HCT116 (cell line): ENCODE measurements around the gene SYNJ2. TPM values are rescaled to one million over a fixed set of nuclear protein-coding genes. Genes with fewer than 3 reads are reported as not detected.

Source experiments
- ATAC-seq: fragments of 200-7000 bp; cut with Tn5 transposase; 2 replicates; pipeline ENCODE4 v1.9.1; 2020; ENCODE audit warnings: mild to moderate bottlenecking, moderate library complexity
- BruUV-seq: library from RNA; stranded (reverse); fragments of 400-500 nt; replicated peaks from 2 replicates; lab custom pipeline; 2021; lab: Mats Ljungman, UMichigan
- CTCF ChIA-PET: fragments of 300-600 bp; sonication (Branson Sonifier 250); formaldehyde crosslinking; loops from one replicate; lab custom pipeline; 2021; ENCODE audit warnings: antibody characterized with exemption; lab: Charles Lee
- POLR2A ChIA-PET: fragments of 300-600, 350-600 bp; sonication (Branson Sonifier 250); formaldehyde crosslinking; loops from one replicate; lab custom pipeline; 2021; ENCODE audit warnings: antibody characterized with exemption; lab: Charles Lee
- RAD21 ChIA-PET, 2 experiments: fragments of 300-600 bp; sonication (Branson Sonifier 250); formaldehyde crosslinking; loops; one replicate each; lab custom pipeline; 2023; ENCODE audit warnings: low total read pairs in 2 of 2; ENCODE audit not compliant: uncharacterized antibody in 2 of 2, unreplicated experiment in 2 of 2, low non-redundant PET in 1 of 2; lab: Charles Lee
- DNase-seq: peaks from one replicate; pipeline ENCODE4 v3.0.0-alpha.2; 2010; ENCODE audit warnings: low read depth, low spot score
- H2AFZ ChIP-seq: fragments of 200-600 bp; shearing (Covaris generic), sonication (generic); 2 replicates; pipeline ENCODE4 v1.6.1; 2017; ENCODE audit warnings: low read depth, mixed run types, mixed read lengths, antibody characterized with exemption, low read length; ENCODE audit not compliant: poor library complexity, severe bottlenecking
- H3K27ac ChIP-seq: 2 replicates; pipeline ENCODE4 v1.5.1; 2012; ENCODE audit warnings: low read depth, low read length
- H3K27me3 ChIP-seq: fragments of 200-600 bp; sonication (generic); 2 replicates; pipeline ENCODE4 v1.6.1; 2016; ENCODE audit warnings: mixed run types, low read length, mixed read lengths; ENCODE audit not compliant: insufficient read depth
- H3K36me3 ChIP-seq, 2 experiments: fragments of 200-500 bp in 1 of 2; fragments of 200-600 bp in 1 of 2; sonication (Bioruptor generic) in 1 of 2; sonication (generic) in 1 of 2; 2 replicates each; pipeline versions ENCODE4 v1.5.1 to v1.6.1; 2014 to 2016; ENCODE audit warnings: low read length in 2 of 2, inconsistent platforms in 1 of 2, mixed read lengths in 1 of 2, mixed run types in 1 of 2; ENCODE audit not compliant: insufficient read depth in 2 of 2, control insufficient read depth in 1 of 2
- H3K4me1 ChIP-seq, 2 experiments: fragments of 200-600 bp in 1 of 2; sonication (generic) in 1 of 2; 2 replicates each; pipeline versions ENCODE4 v1.5.1 to v1.6.1; 2012 to 2017; ENCODE audit warnings: low read length in 2 of 2, inconsistent platforms in 1 of 2, mild to moderate bottlenecking in 1 of 2, mixed read lengths in 1 of 2, mixed run types in 1 of 2, moderate library complexity in 1 of 2; ENCODE audit not compliant: insufficient read depth in 2 of 2, control insufficient read depth in 1 of 2
- H3K4me2 ChIP-seq: fragments of 200-600 bp; sonication (generic); 2 replicates; pipeline ENCODE4 v1.6.1; 2017; ENCODE audit warnings: mixed run types, low read length, mixed read lengths
- H3K4me3 ChIP-seq, 2 experiments: fragments of 200-600 bp in 1 of 2; sonication (generic) in 1 of 2; replicated peaks in 1 of 2; 2 replicates each; pipeline ENCODE4 v1.5.1; 2011 to 2016; ENCODE audit warnings: low read length in 2 of 2, control low read depth in 1 of 2, low read depth in 1 of 2, mild to moderate bottlenecking in 1 of 2, mixed read lengths in 1 of 2, mixed run types in 1 of 2
- H3K79me2 ChIP-seq: fragments of 200-600 bp; sonication (generic); 2 replicates; pipeline ENCODE4 v1.6.1; 2017; ENCODE audit warnings: mild to moderate bottlenecking, mixed run types, low read length, moderate library complexity, mixed read lengths; ENCODE audit not compliant: insufficient read depth
- H3K9ac ChIP-seq: fragments of 200-600 bp; sonication (generic); 2 replicates; pipeline ENCODE4 v1.6.1; 2016; ENCODE audit warnings: low read length, mixed read lengths
- H3K9me2 ChIP-seq: fragments of 200-600 bp; sonication (generic), shearing (Covaris generic); 2 replicates; pipeline ENCODE4 v1.6.1; 2017; ENCODE audit warnings: mixed run types, mild to moderate bottlenecking, moderate library complexity; ENCODE audit not compliant: insufficient read depth
- H3K9me3 ChIP-seq, 2 experiments: fragments of 200-500 bp in 1 of 2; fragments of 200-600 bp in 1 of 2; sonication (Bioruptor generic) in 1 of 2; sonication (generic) in 1 of 2; 2 replicates each; pipeline ENCODE4 v1.6.1; 2014 to 2017; ENCODE audit warnings: low read length in 2 of 2, mixed read lengths in 2 of 2, inconsistent platforms in 1 of 2, low read depth in 1 of 2, mild to moderate bottlenecking in 1 of 2, mixed run types in 1 of 2, moderate library complexity in 1 of 2; ENCODE audit not compliant: control insufficient read depth in 1 of 2, insufficient read depth in 1 of 2
- H4K20me1 ChIP-seq: fragments of 200-600 bp; sonication (generic), shearing (Covaris generic); 2 replicates; pipeline ENCODE4 v1.6.1; 2017; ENCODE audit warnings: mixed run types, mild to moderate bottlenecking, moderate library complexity; ENCODE audit not compliant: insufficient read depth
- CBX3 ChIP-seq: IDR thresholded peaks from 2 replicates; pipeline ENCODE4 v1.6.1; 2012; ENCODE audit warnings: low read depth
- ELF1 ChIP-seq: IDR thresholded peaks from 2 replicates; pipeline ENCODE4 v1.6.1; 2012; ENCODE audit warnings: low read depth, borderline replicate concordance
- EZH2phosphoT487 ChIP-seq: fragments of 200-600 bp; IDR thresholded peaks from 2 replicates; pipeline ENCODE4 v1.6.1; 2018; ENCODE audit warnings: antibody characterized with exemption, borderline replicate concordance
- FOSL1 ChIP-seq: IDR thresholded peaks from 2 replicates; pipeline ENCODE4 v1.6.1; 2012; ENCODE audit warnings: low read depth
- REST ChIP-seq: IDR thresholded peaks from 2 replicates; pipeline ENCODE4 v1.6.1; 2012; ENCODE audit warnings: low read depth
- SRF ChIP-seq: IDR thresholded peaks from 2 replicates; pipeline ENCODE4 v1.6.1; 2012; ENCODE audit warnings: low read depth
- TCF7L2 ChIP-seq: IDR thresholded peaks from 2 replicates; pipeline ENCODE4 v1.7.0; 2011; ENCODE audit warnings: borderline replicate concordance, inconsistent platforms; ENCODE audit not compliant: insufficient read depth, insufficient read length; ENCODE audit errors: extremely low read depth
- intact Hi-C: fragments of 100-400 bp; cut with micrococcal nuclease; formaldehyde crosslinking; loops from 2 replicates; pipeline ENCODE4 v1.10.0; 2022
- total RNA-seq: library from RNA; stranded (reverse); gene quantifications from one replicate; pipeline ENCODE4 v1.2.1, GENCODE V29; 2021; ENCODE audit not compliant: unreplicated experiment
- TF ChIP-seq, protein P1 (sequence below), 3 experiments: fragments of 200-600 bp in 1 of 3; sonication (generic) in 1 of 3; IDR thresholded peaks in 2 of 3; conservative IDR thresholded peaks in 1 of 3; 2 replicates each; pipeline ENCODE4 v1.5.1; 2012 to 2017; ENCODE audit warnings: low read depth in 2 of 3, low read length in 2 of 3, antibody characterized with exemption in 1 of 3, borderline replicate concordance in 1 of 3, control low read depth in 1 of 3, mild to moderate bottlenecking in 1 of 3, mixed read lengths in 1 of 3, mixed run types in 1 of 3, moderate library complexity in 1 of 3; ENCODE audit not compliant: insufficient read depth in 1 of 3

The SYNJ2 gene
- total RNA-seq, 1 experiment from 2014 or later: 23.9 TPM

- H3K9me3 ChIP-seq: no peaks in the 10 kb centered on the region
- RAD21 ChIA-PET: no interaction called here
- no peaks in the 10 kb centered on the region for H3K4me1 ChIP-seq
- no TSS peak for BruUV-seq
- POLR2A ChIA-PET: no interaction called here
- no peaks in the 10 kb centered on the region for H3K36me3 ChIP-seq
- H3K27me3 ChIP-seq: no peaks in the 10 kb centered on the region
- H2AFZ ChIP-seq: no peak overlapping the region
- no peak overlapping the region for H3K4me3 ChIP-seq
- H3K27ac ChIP-seq: no peak overlapping the region
- H3K4me2 ChIP-seq: no peak overlapping the region
- no peak for ATAC-seq
- no peak for DNase-seq
- H4K20me1 ChIP-seq: no peaks in the 10 kb centered on the region
- intact Hi-C loops: no loop called here
- CTCF ChIA-PET: no interaction called here
- no peaks in the 10 kb centered on the region for H3K9me2 ChIP-seq
- no peak overlapping the region for H3K9ac ChIP-seq
- no peaks in the 10 kb centered on the region for H3K79me2 ChIP-seq
- no peak for TF ChIP-seq FOSL1
- no peak for TF ChIP-seq ELF1
- TF ChIP-seq, protein P1, sequence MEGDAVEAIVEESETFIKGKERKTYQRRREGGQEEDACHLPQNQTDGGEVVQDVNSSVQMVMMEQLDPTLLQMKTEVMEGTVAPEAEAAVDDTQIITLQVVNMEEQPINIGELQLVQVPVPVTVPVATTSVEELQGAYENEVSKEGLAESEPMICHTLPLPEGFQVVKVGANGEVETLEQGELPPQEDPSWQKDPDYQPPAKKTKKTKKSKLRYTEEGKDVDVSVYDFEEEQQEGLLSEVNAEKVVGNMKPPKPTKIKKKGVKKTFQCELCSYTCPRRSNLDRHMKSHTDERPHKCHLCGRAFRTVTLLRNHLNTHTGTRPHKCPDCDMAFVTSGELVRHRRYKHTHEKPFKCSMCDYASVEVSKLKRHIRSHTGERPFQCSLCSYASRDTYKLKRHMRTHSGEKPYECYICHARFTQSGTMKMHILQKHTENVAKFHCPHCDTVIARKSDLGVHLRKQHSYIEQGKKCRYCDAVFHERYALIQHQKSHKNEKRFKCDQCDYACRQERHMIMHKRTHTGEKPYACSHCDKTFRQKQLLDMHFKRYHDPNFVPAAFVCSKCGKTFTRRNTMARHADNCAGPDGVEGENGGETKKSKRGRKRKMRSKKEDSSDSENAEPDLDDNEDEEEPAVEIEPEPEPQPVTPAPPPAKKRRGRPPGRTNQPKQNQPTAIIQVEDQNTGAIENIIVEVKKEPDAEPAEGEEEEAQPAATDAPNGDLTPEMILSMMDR (IDR thresholded peaks at IDR 0.05 in 2 of 3, conservative IDR thresholded peaks at IDR 0.05 in 1 of 3; ENCODE audit: borderline replicate concordance in 1 of 3, insufficient read depth in 1 of 3, low read depth in 2 of 3, low read length in 2 of 3): no peak
- TF ChIP-seq SRF: no peak
- TF ChIP-seq CBX3: no peak
- no peak for TF ChIP-seq REST
- TF ChIP-seq EZH2phosphoT487: no peak
- no peak for TF ChIP-seq TCF7L2
Measured at GRCh38 chr6:158118886-158119285, 137.2 kb downstream of the SYNJ2 start.
